H9 (cell line): ENCODE data around the gene ANKRD29. TPM values are rescaled to one million over a fixed set of nuclear protein-coding genes. Genes with fewer than 3 reads are reported as not detected.

ENCODE experiments used
- DNase-seq: peaks from one replicate; pipeline ENCODE4 v3.0.0-alpha.2; 2017
- H2AFZ ChIP-seq: one replicate; pipeline ENCODE4 v1.6.1; 2013; ENCODE audit warnings: mild to moderate bottlenecking, low read length, control low read depth, moderate library complexity
- H2AK5ac ChIP-seq: 2 replicates; pipeline ENCODE4 v1.6.1; 2013; ENCODE audit warnings: low read length, control low read depth, mixed read lengths; ENCODE audit not compliant: insufficient read length
- H2BK120ac ChIP-seq: one replicate; pipeline ENCODE4 v1.6.1; 2013; ENCODE audit warnings: low read depth, mild to moderate bottlenecking, low read length, control low read depth, inconsistent platforms; ENCODE audit not compliant: poor library complexity, severe bottlenecking
- H2BK12ac ChIP-seq: 2 replicates; pipeline ENCODE4 v1.6.1; 2013; ENCODE audit warnings: low read length, control low read depth, mixed read lengths, low read depth; ENCODE audit not compliant: insufficient read length
- H2BK15ac ChIP-seq: 2 replicates; pipeline ENCODE4 v1.6.1; 2013; ENCODE audit warnings: low read depth, low read length, control low read depth
- H2BK20ac ChIP-seq: one replicate; pipeline ENCODE4 v1.6.1; 2013; ENCODE audit warnings: low read depth, mild to moderate bottlenecking, low read length, control low read depth, inconsistent platforms; ENCODE audit not compliant: poor library complexity, severe bottlenecking
- H2BK5ac ChIP-seq: 2 replicates; pipeline ENCODE4 v1.6.1; 2013; ENCODE audit warnings: low read length, control low read depth, mixed read lengths; ENCODE audit not compliant: insufficient read length
- H3K14ac ChIP-seq: 2 replicates; pipeline ENCODE4 v1.6.1; 2013; ENCODE audit warnings: low read length, control low read depth; ENCODE audit not compliant: insufficient read depth
- H3K18ac ChIP-seq: 2 replicates; pipeline ENCODE4 v1.6.1; 2013; ENCODE audit warnings: low read depth, mild to moderate bottlenecking, mixed read lengths, low read length, control low read depth; ENCODE audit not compliant: insufficient read length
- H3K23ac ChIP-seq: 2 replicates; pipeline ENCODE4 v1.6.1; 2013; ENCODE audit warnings: low read length, control low read depth, mixed read lengths, low read depth; ENCODE audit not compliant: insufficient read length
- H3K23me2 ChIP-seq: 2 replicates; pipeline ENCODE4 v1.6.1; 2013; ENCODE audit warnings: low read depth, mild to moderate bottlenecking, mixed read lengths, low read length, control low read depth; ENCODE audit not compliant: insufficient read length, poor library complexity, severe bottlenecking
- H3K27ac ChIP-seq: 2 replicates; pipeline ENCODE4 v1.5.1; 2013; ENCODE audit warnings: low read length, control low read depth, mixed read lengths, low read depth; ENCODE audit not compliant: insufficient read length
- H3K27me3 ChIP-seq: 2 replicates; pipeline ENCODE4 v1.6.1; 2013; ENCODE audit warnings: low read length, control low read depth, inconsistent platforms; ENCODE audit not compliant: insufficient read depth
- H3K4ac ChIP-seq: 2 replicates; pipeline ENCODE4 v1.6.1; 2013; ENCODE audit warnings: low read depth, mild to moderate bottlenecking, control low read depth, inconsistent platforms, low read length, moderate library complexity
- H3K4me1 ChIP-seq: 2 replicates; pipeline ENCODE4 v1.6.1; 2013; ENCODE audit warnings: low read length, control low read depth, inconsistent platforms; ENCODE audit not compliant: insufficient read depth
- H3K4me2 ChIP-seq: 2 replicates; pipeline ENCODE4 v1.6.1; 2013; ENCODE audit warnings: low read length, control low read depth, mixed read lengths; ENCODE audit not compliant: insufficient read length, insufficient read depth
- H3K56ac ChIP-seq: 2 replicates; pipeline ENCODE4 v1.6.1; 2013; ENCODE audit warnings: low read depth, mild to moderate bottlenecking, mixed read lengths, low read length, control low read depth; ENCODE audit not compliant: insufficient read length
- H3K79me1 ChIP-seq: 2 replicates; pipeline ENCODE4 v1.6.1; 2013; ENCODE audit warnings: low read depth, mild to moderate bottlenecking, moderate library complexity, low read length, control low read depth, inconsistent platforms; ENCODE audit not compliant: insufficient read depth, poor library complexity, severe bottlenecking
- H3K79me2 ChIP-seq: 2 replicates; pipeline ENCODE4 v1.6.1; 2013; ENCODE audit warnings: low read length, control low read depth, inconsistent platforms; ENCODE audit not compliant: insufficient read depth
- H3K9ac ChIP-seq: 2 replicates; pipeline ENCODE4 v1.6.1; 2013; ENCODE audit warnings: low read length, control low read depth, mixed read lengths; ENCODE audit not compliant: insufficient read length; ENCODE audit errors: extremely low read depth
- H3K9me3 ChIP-seq: one replicate; pipeline ENCODE4 v1.6.1; 2013; ENCODE audit warnings: low read depth, low read length, inconsistent platforms; ENCODE audit not compliant: control insufficient read depth
- H3T11ph ChIP-seq: one replicate; pipeline ENCODE4 v1.6.1; 2013; ENCODE audit warnings: mild to moderate bottlenecking, low read length, control low read depth, inconsistent platforms
- H4K20me1 ChIP-seq: one replicate; pipeline ENCODE4 v1.6.1; 2013; ENCODE audit not compliant: control insufficient read depth, insufficient read length, insufficient read depth
- H4K5ac ChIP-seq: 2 replicates; pipeline ENCODE4 v1.6.1; 2013; ENCODE audit warnings: low read depth, mild to moderate bottlenecking, mixed read lengths, low read length, control low read depth; ENCODE audit not compliant: insufficient read length
- H4K8ac ChIP-seq: replicated peaks from 2 replicates; pipeline ENCODE4 v1.6.1; 2013; ENCODE audit warnings: low read length, control low read depth, mixed read lengths, low read depth; ENCODE audit not compliant: insufficient read length
- H4K91ac ChIP-seq: 2 replicates; pipeline ENCODE4 v1.6.1; 2013; ENCODE audit warnings: low read depth, mild to moderate bottlenecking, moderate library complexity, mixed read lengths, low read length, control low read depth; ENCODE audit not compliant: insufficient read length
- H3K27ac Mint-ChIP-seq, 3 experiments: 2 replicates in 2 of 3; 3 replicates in 1 of 3; pipeline ENCODE4 v1.8.0; 2020 to 2021; ENCODE audit warnings: mixed read lengths in 3 of 3, mild to moderate bottlenecking in 1 of 3, moderate library complexity in 1 of 3
- H3K27me3 Mint-ChIP-seq: 2 replicates; pipeline ENCODE4 v1.8.0; 2021; ENCODE audit warnings: low read depth, mild to moderate bottlenecking, moderate library complexity, mixed read lengths
- H3K36me3 Mint-ChIP-seq, 3 experiments: 2 replicates in 2 of 3; 3 replicates in 1 of 3; pipeline ENCODE4 v1.8.0; 2020 to 2021; ENCODE audit warnings: low read depth in 3 of 3, mixed read lengths in 3 of 3; ENCODE audit not compliant: insufficient read depth in 1 of 3
- H3K4me1 Mint-ChIP-seq, 2 experiments: 2 replicates each; pipeline ENCODE4 v1.8.0; 2020; ENCODE audit warnings: mixed read lengths in 2 of 2
- H3K4me3 Mint-ChIP-seq, 2 experiments: 2 replicates in 1 of 2; 3 replicates in 1 of 2; pipeline ENCODE4 v1.8.0; 2020 to 2021; ENCODE audit warnings: mild to moderate bottlenecking in 2 of 2, mixed read lengths in 2 of 2, moderate library complexity in 1 of 2
- H3K9me3 Mint-ChIP-seq, 2 experiments: 2 replicates in 1 of 2; 3 replicates in 1 of 2; pipeline ENCODE4 v1.8.0; 2020; ENCODE audit warnings: mild to moderate bottlenecking in 2 of 2, mixed read lengths in 2 of 2, moderate library complexity in 1 of 2
- CTCF ChIP-seq: fragments of 200-600 bp; sonication (generic); conservative IDR thresholded peaks from 3 replicates; pipeline ENCODE4 v1.8.0; 2021; ENCODE audit warnings: antibody characterized with exemption, mild to moderate bottlenecking
- WGBS: extraction: QIAGEN DNeasy Blood & Tissue Kit; methylation state at CpG from one replicate; pipeline ENCODE4 v1.1.7; 2013; ENCODE audit warnings: missing lambda C conversion rate, low lambda C conversion rate, mixed read lengths; ENCODE audit not compliant: insufficient read length; ENCODE audit errors: extremely low coverage; 5-methylcytosine and 5-hydroxymethylcytosine counted together
- total RNA-seq: library from RNA; stranded (reverse); gene quantifications from 2 replicates; pipeline ENCODE4 v1.2.1, GENCODE V29; 2021

Gene ANKRD29
- total RNA-seq, 1 experiment from 2014 or later: 2.1 TPM

DNA sequence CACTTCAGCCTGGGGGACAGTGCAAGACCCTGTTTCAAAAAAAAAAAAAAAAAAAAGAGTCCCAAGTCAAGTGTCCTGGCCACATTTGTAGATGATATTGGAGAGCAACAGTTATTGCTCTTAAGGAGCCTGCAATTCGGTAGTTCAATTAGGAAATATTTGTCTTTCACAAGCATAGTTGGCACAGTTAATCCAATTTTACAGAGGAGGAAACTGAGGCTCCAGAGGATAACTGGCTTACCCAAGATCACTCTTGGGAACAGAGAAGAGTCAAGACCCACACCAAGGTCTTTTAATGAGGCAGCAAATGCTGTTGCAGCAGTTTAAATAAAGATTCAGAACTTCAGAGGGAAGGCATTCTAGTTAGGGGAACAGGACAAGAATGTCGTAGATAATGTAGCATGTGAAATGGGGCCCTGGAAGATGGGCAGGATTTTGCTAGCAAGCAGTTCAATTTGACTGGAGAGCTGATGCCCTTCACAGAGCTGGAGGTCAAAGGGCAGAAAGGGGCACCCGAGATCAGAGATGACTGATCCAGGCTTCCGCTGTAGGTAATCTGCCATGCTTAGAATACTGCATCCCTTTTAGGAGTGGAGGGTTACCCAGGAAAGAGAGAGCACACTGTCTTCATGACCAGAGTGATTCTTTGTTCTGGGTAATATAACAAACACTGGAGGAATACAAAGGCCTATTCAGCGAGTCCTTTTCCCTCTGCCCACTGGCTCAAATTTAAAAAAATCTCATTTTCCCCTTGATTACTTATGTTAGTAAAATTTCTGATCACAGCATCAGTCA is 79.4 kb downstream of the ANKRD29 start:
- no peak overlapping the region for H3K9ac ChIP-seq
- no peak overlapping the region for H3K14ac ChIP-seq
- peaks cover 0 to 2% of the 10 kb centered on the region in 2 experiments; a peak in 2 of 5 replicates for H3K9me3 Mint-ChIP-seq
- no peaks in the 10 kb centered on the region for H4K20me1 ChIP-seq
- peaks cover 4% of the 10 kb centered on the region; the same call in 1 of the 2 replicates for H3K4me1 ChIP-seq
- no peak overlapping the region for H3K56ac ChIP-seq
- H3K79me2 ChIP-seq: peaks cover 20% of the 10 kb centered on the region; the same call in 1 of the 2 replicates
- no peak overlapping the region for H3K23ac ChIP-seq
- no peak overlapping the region for H2BK120ac ChIP-seq
- H4K91ac ChIP-seq: no peak overlapping the region
- H3K4me2 ChIP-seq: no peak overlapping the region
- no peak overlapping the region for H3K27ac ChIP-seq
- H3K4ac ChIP-seq: no peak overlapping the region
- no peak overlapping the region for H3K4me3 Mint-ChIP-seq
- no peaks in the 10 kb centered on the region for H3K9me3 ChIP-seq
- no peak overlapping the region; a peak in 1 of 7 replicates for H3K27ac Mint-ChIP-seq
- peaks cover 27 to 30% of the 10 kb centered on the region in 2 experiments for H3K4me1 Mint-ChIP-seq
- WGBS: no CpG with 5 or more reads among the region's 5 CpGs
- H3T11ph ChIP-seq: no peak overlapping the region
- H3K18ac ChIP-seq: no peak overlapping the region
- DNase-seq: no peak
- H3K23me2 ChIP-seq: peaks cover 8% of the 10 kb centered on the region
- H2AK5ac ChIP-seq: no peak overlapping the region
- H2BK5ac ChIP-seq: no peak overlapping the region
- H3K27me3 Mint-ChIP-seq: peaks cover 5% of the 10 kb centered on the region
- no peak overlapping the region for H2AFZ ChIP-seq
- H3K36me3 Mint-ChIP-seq: peaks cover 4 to 15% (median 6%) of the 10 kb centered on the region in 3 experiments; a peak in 6 of 7 replicates
- H4K8ac ChIP-seq: no peak overlapping the region
- H4K5ac ChIP-seq: no peak overlapping the region
- no peak overlapping the region for H2BK12ac ChIP-seq
- H3K79me1 ChIP-seq: peaks cover 4% of the 10 kb centered on the region
- H3K27me3 ChIP-seq: no peaks in the 10 kb centered on the region
- H2BK15ac ChIP-seq: no peak overlapping the region
- no peak for TF ChIP-seq CTCF
- no peak overlapping the region for H2BK20ac ChIP-seq
